GM19455 (cell line): ENCODE results near the gene FOXO6.

ENCODE experiments used
- ATAC-seq: cut with Tn5 transposase; IDR thresholded peaks from one replicate; pipeline ENCODE4 v1.9.1; 2021; ENCODE audit not compliant: unreplicated experiment

The FOXO6 gene

DNA sequence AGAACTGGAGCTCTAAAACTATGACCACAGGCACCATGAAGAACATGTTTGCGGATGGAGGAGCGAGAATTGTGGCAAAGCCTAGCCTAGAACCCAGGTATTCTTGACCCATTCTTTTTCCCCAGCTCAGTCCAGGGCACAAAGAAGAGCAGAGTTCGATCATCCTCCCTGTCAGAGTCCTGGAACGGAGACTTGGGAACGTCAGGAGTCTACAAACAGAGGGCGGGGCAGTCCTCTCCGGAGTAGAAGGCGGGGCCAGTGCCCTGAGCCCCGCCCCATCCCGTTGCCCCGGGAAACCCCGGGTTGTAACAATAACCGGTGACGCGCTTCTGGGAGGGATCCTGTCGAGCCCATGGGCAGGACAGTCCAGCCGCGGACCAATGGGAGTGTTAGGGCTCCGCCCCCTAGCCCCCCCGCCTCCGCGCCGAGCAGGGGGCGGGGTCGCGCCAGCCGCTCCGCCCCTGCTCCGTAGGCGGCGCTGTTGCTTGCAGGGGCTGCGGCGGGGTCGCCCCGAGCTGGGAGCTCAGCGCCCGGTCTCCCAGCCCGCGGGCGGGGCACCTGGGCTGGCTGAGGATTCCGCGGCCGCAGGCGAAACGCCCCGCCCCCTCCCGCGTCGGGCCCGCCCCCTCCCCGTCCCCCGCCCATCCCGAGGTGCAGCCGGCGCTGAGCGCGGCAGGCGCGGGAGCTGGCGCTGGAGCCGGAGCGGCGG, at the start of gene FOXO6:
Gene FOXO6 (plus strand): TSS at position 649 of the 709 bp plus-strand sequence.
- peak; percentile 92 for ATAC-seq

DNA sequence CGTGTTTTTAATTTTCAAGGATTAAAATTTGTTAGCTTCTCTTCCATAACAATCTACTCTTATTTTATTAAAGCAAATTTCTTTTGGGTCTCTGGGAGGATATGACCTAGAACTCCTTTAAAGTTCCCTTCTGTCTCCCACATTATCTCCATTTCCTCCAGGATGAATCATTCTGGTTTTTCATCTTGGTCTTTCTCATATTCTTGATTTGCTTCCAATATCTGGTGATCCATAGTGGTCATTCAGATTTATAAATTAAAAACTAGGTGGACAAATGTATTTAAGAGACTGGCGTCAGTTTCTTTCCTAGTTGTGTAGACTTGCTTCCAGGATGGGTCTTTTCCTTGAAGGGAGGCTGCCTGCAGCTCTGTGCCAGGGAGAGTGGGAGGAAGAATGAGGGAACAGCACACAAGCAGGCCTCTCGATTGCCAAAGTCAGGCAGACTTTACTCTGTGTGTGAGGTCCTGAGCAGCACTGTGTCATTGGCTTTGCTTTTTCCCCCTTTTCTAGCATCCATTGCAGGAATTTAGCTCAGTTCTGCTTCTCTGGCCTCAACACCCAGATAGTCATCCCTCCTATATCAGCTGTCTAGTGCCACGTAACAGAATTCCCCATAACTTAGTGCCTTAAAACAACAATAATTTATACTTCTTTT, 48.1 kb upstream of the FOXO6 start:
- no peak for ATAC-seq

DNA sequence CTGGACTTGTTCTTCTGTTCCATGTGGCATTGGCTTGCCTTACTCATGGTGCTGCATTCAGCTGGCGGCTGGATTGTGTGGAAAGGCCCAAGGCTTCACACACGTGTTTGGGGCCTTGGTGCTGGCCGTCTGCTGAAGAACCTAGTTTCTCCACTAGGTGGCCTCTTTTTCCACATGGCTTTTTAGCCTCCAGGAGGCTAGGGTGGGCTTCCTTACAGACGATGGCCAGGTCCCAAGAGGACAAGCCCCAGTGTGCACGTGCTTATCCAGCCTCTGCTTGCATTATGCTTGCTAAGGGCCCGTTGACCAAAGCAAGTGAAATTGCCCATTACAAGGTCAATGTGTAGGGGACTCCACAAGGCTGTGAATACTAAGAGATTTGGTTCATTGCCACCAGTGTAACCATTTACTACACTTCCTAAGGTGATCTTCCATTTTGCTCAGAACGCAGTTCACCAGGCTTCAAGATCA, 47.5 kb upstream of the FOXO6 start:
- no peak for ATAC-seq

- ATAC-seq, result no peak
Measured at GRCh38 chr1:41314376-41315145, 46.7 kb upstream of the FOXO6 start.

- ATAC-seq, result no peak
Measured at GRCh38 chr1:41315146-41315822, 46.0 kb upstream of the FOXO6 start.

DNA sequence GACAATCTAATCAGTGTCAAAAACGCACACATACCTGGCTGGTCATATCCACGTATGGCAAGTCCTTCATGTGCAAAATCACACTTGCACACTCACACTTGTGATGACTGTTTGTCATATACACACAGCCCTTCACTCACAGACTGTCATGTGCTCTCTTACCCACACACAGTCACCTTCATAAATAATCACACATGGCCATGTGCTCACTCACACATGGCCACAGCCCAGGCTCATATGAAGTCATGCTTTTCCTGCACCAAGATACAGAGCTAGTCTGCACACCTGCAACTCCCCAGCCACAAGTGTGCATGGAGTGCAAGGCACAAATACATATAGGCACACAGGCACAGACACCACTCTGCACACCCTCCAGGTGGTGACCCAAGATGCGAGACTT, 45.4 kb upstream of the FOXO6 start:
- no peak for ATAC-seq

DNA sequence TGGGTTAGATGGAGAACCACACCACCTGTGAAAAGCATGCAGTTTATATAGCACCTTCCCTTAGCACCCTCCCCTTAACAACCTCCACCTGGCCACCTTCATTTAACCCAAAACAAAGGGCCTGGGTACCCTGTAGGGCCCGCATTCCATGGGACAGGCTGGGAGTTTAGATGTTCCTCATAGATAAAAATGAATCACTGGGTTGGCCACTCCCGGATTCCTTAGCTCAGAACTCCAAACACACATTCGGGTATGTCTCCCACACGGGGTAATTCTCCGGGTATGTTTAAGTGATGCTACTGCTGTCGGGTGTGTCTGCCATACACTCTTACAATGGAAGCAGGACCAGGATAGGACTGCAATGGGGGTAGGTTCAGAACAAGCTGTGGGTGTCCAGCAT, 43.9 kb upstream of the FOXO6 start:
- no peak for ATAC-seq

DNA sequence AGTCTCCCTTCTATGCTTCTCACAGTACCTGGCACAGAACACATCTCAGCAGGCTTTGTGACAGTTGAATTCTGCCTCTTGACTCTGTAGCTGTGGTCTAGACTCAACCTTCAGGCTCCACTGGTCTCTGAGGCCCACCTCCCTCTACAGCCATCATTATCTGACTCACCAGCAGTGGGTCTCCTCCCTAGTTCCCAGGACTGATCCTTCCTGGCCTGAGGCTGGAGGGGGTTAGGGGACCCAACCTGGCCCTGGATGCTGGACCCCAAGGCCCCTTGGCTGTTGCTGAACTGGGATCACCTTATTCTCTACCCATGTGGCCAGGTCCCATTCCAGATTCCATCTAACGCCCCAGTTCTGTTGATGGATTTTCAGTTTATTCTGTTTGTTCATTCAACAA, 43.1 kb upstream of the FOXO6 start:
- no peak for ATAC-seq

GRCh38 chr1:41319106-41319755, 42.0 kb upstream of the FOXO6 start:
- no peak for ATAC-seq

DNA sequence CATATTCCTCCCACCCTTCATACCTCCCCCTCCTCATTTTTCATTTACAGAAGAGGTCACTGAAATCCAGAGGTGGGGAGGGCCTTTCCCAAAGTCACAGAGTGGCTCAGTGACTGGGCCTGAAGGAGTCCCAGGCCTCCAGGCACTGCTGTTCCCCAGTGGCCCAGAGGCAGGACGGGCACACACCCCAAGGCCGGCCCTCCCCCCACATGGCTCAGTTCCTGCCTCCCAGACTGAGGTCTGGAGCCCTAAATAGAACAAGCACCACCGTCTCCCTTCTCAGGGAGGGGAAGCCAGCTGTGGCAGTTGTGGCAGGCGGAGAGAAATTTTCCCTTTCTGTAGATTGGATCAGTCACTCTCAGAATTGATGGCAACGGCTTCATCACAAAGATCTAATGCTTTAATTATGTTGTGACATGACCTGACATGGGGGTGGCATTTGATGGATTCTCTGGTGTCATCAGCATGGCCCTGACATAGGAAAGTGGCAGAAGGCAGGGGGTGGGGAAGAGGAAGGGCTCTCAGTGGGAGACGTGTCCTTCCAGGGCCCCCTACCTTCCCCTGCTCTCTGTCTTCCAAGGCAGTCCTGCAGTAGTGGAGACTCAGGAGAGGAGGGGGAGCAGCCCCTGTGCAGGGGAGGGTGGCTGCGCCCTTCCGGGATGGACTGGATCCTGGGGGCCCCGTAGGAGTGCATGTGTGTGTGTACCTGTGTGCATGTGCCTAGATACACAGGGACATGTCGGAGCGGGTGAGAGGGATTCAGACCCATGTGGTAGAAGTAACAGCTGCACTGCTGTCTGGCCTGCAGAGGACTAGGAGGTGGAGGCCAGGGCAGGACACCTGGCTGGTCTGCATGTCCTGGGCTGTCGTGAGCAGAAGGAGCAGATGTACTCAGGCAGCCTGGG, 41.2 kb upstream of the FOXO6 start:
- ATAC-seq, result no peak

GRCh38 chr1:41320895-41321676, 40.1 kb upstream of the FOXO6 start:
- ATAC-seq, result no peak

DNA sequence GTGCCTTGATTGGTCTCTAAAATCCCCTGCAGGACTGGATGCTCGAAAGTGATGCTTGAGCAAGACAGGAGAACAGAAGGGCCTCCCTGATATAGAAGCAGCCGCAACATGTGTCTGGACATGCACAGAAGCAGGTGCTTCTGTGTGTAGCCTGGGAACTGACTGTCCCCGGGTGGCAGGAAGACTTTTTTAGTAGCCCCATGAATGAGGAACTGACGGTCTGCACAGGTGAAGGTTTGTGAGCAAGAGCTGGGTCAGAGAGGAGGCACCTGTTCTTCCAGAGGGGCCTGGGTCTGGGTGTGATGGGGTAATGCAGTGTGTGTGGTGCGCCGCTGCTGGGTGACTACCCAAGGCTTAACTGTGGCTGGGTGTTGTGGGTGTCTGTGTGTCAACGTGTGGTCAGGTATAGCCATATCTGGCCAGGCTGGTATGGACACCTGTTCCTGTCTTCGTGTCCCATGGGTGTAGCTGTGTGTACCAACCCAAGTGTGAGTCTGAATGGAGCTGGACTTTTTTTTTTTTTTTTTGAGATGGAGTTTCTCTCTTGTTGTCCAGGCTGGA, 39.1 kb upstream of the FOXO6 start:
- no peak for ATAC-seq

DNA sequence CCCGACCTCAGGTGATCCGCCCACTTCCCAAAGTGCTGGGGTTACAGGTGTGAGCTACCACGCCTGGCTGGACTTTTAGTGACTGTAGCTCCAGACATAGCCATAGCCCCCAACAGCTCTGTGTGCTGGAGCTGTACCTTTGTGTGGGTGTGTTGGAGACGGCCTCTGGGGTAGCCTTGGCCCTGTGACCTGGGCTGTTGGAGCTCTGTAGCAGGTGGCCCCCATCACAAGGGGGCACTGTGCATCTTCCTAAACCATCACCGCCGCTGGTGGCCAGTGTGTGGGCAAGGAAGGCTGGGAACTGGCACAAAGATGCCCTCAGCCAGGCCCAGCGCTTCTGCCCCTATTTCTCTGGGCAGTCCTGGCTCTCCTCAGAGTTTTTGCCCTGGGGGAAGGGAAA, 38.4 kb upstream of the FOXO6 start:
- ATAC-seq, result no peak

- no peak for ATAC-seq
Measured at GRCh38 chr1:41323243-41323642, 38.0 kb upstream of the FOXO6 start.

DNA sequence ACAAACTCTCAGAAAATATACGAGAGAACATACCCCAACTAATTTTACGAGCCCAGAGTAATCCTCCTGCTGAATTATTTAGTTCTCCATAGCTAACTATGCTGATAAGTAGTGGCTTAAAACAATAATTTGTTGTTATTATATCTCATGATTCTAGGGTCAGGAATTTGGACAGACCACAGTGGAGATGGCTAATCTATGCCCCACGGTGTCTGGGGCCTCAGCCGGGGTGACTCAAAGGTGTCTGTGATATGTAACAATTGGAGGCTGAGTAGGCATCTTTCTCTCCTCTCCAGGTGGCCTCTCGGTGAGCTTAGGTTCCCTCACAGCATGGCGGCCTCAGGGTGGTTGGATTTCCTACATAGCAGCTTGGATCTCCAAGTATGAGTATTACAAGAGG, 35.4 kb upstream of the FOXO6 start:
- ATAC-seq, result no peak

DNA sequence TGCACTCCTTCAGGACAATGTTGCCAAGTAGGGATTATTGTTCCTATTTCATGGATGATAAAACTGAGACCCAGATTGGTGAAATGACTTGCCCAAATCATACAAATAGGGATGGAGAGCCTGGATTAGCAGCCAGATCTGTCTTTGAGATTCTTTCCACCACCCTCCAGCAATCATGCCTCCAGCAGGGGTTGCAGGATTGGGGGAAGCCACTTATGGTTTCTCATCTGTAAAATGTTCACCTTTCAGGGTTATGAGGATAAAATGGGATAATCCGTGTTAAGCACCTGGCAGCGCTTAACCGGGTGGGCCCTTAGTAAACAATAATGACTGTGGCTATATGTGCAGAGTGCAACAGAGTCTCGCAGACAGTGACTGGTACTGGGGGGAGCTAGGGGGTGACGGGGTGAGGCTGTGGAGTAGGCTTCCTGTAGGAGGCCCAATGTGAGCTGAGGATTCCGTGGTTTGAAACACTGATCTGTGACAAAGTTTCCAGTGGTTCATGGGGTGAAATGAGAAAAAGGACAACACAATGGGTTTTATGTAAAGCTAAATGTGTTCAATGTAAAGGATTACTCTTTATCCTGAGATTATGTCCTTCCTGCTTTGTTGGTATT, 33.7 kb upstream of the FOXO6 start:
- no peak for ATAC-seq

DNA sequence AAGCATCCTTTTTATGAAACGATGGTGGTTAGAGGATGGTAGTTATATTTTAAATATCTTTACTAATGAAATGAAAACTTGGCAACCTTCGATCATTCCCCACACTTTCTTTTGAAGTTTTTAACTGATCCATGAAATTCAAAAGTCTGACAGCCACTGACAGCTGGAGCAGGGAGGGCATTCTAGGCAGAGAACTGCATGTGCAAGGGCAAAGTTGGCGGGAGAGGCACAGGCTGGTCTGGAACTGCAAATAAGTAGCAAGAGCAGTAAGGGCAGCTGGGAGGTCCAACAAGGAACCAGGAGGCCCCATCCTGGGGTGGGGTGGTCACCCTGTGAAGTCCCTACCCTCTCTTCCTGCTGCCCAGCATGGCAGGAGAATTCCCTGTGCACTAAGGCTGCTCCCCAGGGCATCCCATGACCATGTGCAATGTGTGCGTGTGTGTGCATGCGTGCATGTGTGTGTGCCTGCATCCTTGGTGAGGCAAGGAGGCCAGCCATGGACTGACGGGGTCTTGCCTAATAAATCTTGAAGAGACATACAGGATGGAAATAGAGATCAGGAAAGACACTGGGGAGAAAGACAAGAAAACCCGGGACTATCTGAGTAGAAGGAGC, 33.1 kb upstream of the FOXO6 start:
- ATAC-seq, result no peak
